HEK293 (cell line): ENCODE results near the gene STAC2.

Experiments
- FEZF1 ChIP-seq: fragments of 450-650 bp; formaldehyde crosslinking; IDR thresholded peaks from 2 replicates; pipeline ENCODE4 v1.5.1; 2016; ENCODE audit warnings: missing biosample characterization, missing genetic modification characterization
- HOXC10 ChIP-seq: sonication (generic); formaldehyde crosslinking; IDR thresholded peaks from 2 replicates; pipeline ENCODE4 v1.8.1; 2023; ENCODE audit warnings: mild to moderate bottlenecking, missing genetic modification reagents
- HOXD13 ChIP-seq: sonication (generic); formaldehyde crosslinking; IDR thresholded peaks from 2 replicates; pipeline ENCODE4 v1.8.0; 2022; ENCODE audit warnings: missing genetic modification reagents, borderline replicate concordance
- IKZF3 ChIP-seq: fragments of 450-650 bp; IDR thresholded peaks from 2 replicates; pipeline ENCODE4 v1.5.0; 2018; ENCODE audit warnings: missing biosample characterization, mild to moderate bottlenecking, missing genetic modification characterization, moderate library complexity
- KLF16 ChIP-seq: fragments of 450-650 bp; formaldehyde crosslinking; IDR thresholded peaks from 2 replicates; pipeline ENCODE4 v1.5.1; 2017; ENCODE audit warnings: missing biosample characterization, missing genetic modification characterization
- MEIS1 ChIP-seq: sonication (generic); formaldehyde crosslinking; IDR thresholded peaks from 2 replicates; pipeline ENCODE4 v1.8.1; 2022; ENCODE audit warnings: missing genetic modification reagents, mild to moderate bottlenecking, borderline replicate concordance
- TCF7L2 ChIP-seq: IDR thresholded peaks from 2 replicates; pipeline ENCODE4 v1.6.1; 2011; ENCODE audit warnings: low read depth, mild to moderate bottlenecking, inconsistent platforms, low read length, moderate library complexity, borderline replicate concordance
- ZBTB17 ChIP-seq: fragments of 450-650 bp; formaldehyde crosslinking; IDR thresholded peaks from 2 replicates; pipeline ENCODE4 v1.5.1; 2016; ENCODE audit warnings: missing biosample characterization, missing genetic modification characterization
- ZNF138 ChIP-seq: fragments of 450-650 bp; formaldehyde crosslinking; IDR thresholded peaks from 2 replicates; pipeline ENCODE4 v1.5.1; 2016; ENCODE audit warnings: missing biosample characterization, missing genetic modification characterization, borderline replicate concordance
- ZNF16 ChIP-seq: fragments of 450-650 bp; formaldehyde crosslinking; IDR thresholded peaks from 2 replicates; pipeline ENCODE4 v1.5.1; 2016; ENCODE audit warnings: low read depth, missing biosample characterization, missing genetic modification characterization
- ZNF169 ChIP-seq: fragments of 450-650 bp; formaldehyde crosslinking; IDR thresholded peaks from 2 replicates; pipeline ENCODE4 v1.5.1; 2016; ENCODE audit warnings: missing biosample characterization, missing genetic modification characterization
- ZNF2 ChIP-seq: fragments of 450-650 bp; formaldehyde crosslinking; IDR thresholded peaks from 2 replicates; pipeline ENCODE4 v1.5.1; 2016; ENCODE audit warnings: missing biosample characterization, missing genetic modification characterization
- ZNF302 ChIP-seq: fragments of 450-650 bp; formaldehyde crosslinking; IDR thresholded peaks from 2 replicates; pipeline ENCODE4 v1.5.1; 2016; ENCODE audit warnings: missing biosample characterization, missing genetic modification characterization, low read depth
- ZNF341 ChIP-seq: fragments of 450-650 bp; formaldehyde crosslinking; IDR thresholded peaks from 2 replicates; pipeline ENCODE4; 2016; ENCODE audit warnings: low read depth, missing biosample characterization, missing genetic modification characterization
- ZNF366 ChIP-seq: fragments of 450-650 bp; formaldehyde crosslinking; conservative IDR thresholded peaks from 2 replicates; pipeline ENCODE4 v1.5.1; 2016; ENCODE audit warnings: missing biosample characterization, missing genetic modification characterization
- ZNF404 ChIP-seq: fragments of 450-650 bp; formaldehyde crosslinking; IDR thresholded peaks from 2 replicates; pipeline ENCODE4 v1.5.1; 2017; ENCODE audit warnings: missing biosample characterization, missing genetic modification characterization
- ZNF426 ChIP-seq: fragments of 450-650 bp; formaldehyde crosslinking; IDR thresholded peaks from 2 replicates; pipeline ENCODE4 v1.5.1; 2017; ENCODE audit warnings: missing biosample characterization, missing genetic modification characterization, mild to moderate bottlenecking, inconsistent platforms, moderate library complexity
- ZNF629 ChIP-seq: fragments of 450-650 bp; formaldehyde crosslinking; IDR thresholded peaks from 2 replicates; pipeline ENCODE4 v1.5.1; 2017; ENCODE audit warnings: missing biosample characterization, missing genetic modification characterization
- ZNF707 ChIP-seq: fragments of 450-650 bp; formaldehyde crosslinking; IDR thresholded peaks from 2 replicates; pipeline ENCODE4 v1.5.1; 2016; ENCODE audit warnings: missing biosample characterization, missing genetic modification characterization
- ZNF747 ChIP-seq: fragments of 450-650 bp; formaldehyde crosslinking; IDR thresholded peaks from 2 replicates; pipeline ENCODE4 v1.5.1; 2016; ENCODE audit warnings: missing biosample characterization, missing genetic modification characterization
- ZNF837 ChIP-seq: fragments of 450-650 bp; formaldehyde crosslinking; IDR thresholded peaks from 2 replicates; pipeline ENCODE4 v1.5.1; 2016; ENCODE audit warnings: missing biosample characterization, missing genetic modification characterization
- ZSCAN16 ChIP-seq: fragments of 450-650 bp; formaldehyde crosslinking; IDR thresholded peaks from 2 replicates; pipeline ENCODE4 v1.5.1; 2016; ENCODE audit warnings: missing biosample characterization, missing genetic modification characterization
- TF ChIP-seq, protein P1 (sequence below): fragments of 450-650 bp; formaldehyde crosslinking; IDR thresholded peaks from 2 replicates; pipeline ENCODE4 v1.5.1; 2016; ENCODE audit warnings: missing biosample characterization, missing genetic modification characterization, borderline replicate concordance
- TF ChIP-seq, protein P2 (sequence below): fragments of 450-650 bp; formaldehyde crosslinking; IDR thresholded peaks from 2 replicates; pipeline ENCODE4 v1.5.1; 2016; ENCODE audit warnings: missing biosample characterization, missing genetic modification characterization
- TF ChIP-seq, protein P3 (sequence below): fragments of 450-650 bp; formaldehyde crosslinking; IDR thresholded peaks from 2 replicates; pipeline ENCODE4 v1.5.1; 2016; ENCODE audit warnings: missing biosample characterization, missing genetic modification characterization
- TF ChIP-seq, protein P4 (sequence below): fragments of 450-650 bp; formaldehyde crosslinking; IDR thresholded peaks from 2 replicates; pipeline ENCODE4 v1.5.1; 2016; ENCODE audit warnings: missing biosample characterization, missing genetic modification characterization, low read depth
- TF ChIP-seq, protein P5 (sequence below): fragments of 450-650 bp; formaldehyde crosslinking; IDR thresholded peaks from 2 replicates; pipeline ENCODE4 v1.5.1; 2016; ENCODE audit warnings: missing biosample characterization, missing genetic modification characterization
- TF ChIP-seq, protein P6 (sequence below): fragments of 450-650 bp; formaldehyde crosslinking; IDR thresholded peaks from 2 replicates; pipeline ENCODE4 v1.5.1; 2016; ENCODE audit warnings: missing biosample characterization, missing genetic modification characterization

Gene STAC2

DNA sequence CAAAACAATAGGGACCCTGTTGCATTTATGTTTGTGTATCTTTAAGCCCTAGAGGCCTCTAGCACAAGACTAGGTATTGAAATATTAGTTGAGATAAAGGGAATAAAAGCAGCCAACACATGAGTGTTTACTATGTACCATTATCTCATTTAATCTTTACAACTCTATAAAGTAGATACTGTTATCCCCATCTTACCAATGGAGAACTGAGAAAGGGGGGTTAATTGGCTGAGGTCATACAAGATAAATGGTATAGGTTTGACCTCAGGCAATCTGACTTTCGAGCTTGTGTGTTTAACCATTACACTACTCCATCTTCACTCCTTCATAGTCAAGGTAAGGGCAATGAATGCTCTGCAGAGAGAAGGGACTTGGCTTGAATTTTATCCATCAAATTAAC lies 26.3 kb upstream of the STAC2 start (continued):
- TF ChIP-seq, protein P1, sequence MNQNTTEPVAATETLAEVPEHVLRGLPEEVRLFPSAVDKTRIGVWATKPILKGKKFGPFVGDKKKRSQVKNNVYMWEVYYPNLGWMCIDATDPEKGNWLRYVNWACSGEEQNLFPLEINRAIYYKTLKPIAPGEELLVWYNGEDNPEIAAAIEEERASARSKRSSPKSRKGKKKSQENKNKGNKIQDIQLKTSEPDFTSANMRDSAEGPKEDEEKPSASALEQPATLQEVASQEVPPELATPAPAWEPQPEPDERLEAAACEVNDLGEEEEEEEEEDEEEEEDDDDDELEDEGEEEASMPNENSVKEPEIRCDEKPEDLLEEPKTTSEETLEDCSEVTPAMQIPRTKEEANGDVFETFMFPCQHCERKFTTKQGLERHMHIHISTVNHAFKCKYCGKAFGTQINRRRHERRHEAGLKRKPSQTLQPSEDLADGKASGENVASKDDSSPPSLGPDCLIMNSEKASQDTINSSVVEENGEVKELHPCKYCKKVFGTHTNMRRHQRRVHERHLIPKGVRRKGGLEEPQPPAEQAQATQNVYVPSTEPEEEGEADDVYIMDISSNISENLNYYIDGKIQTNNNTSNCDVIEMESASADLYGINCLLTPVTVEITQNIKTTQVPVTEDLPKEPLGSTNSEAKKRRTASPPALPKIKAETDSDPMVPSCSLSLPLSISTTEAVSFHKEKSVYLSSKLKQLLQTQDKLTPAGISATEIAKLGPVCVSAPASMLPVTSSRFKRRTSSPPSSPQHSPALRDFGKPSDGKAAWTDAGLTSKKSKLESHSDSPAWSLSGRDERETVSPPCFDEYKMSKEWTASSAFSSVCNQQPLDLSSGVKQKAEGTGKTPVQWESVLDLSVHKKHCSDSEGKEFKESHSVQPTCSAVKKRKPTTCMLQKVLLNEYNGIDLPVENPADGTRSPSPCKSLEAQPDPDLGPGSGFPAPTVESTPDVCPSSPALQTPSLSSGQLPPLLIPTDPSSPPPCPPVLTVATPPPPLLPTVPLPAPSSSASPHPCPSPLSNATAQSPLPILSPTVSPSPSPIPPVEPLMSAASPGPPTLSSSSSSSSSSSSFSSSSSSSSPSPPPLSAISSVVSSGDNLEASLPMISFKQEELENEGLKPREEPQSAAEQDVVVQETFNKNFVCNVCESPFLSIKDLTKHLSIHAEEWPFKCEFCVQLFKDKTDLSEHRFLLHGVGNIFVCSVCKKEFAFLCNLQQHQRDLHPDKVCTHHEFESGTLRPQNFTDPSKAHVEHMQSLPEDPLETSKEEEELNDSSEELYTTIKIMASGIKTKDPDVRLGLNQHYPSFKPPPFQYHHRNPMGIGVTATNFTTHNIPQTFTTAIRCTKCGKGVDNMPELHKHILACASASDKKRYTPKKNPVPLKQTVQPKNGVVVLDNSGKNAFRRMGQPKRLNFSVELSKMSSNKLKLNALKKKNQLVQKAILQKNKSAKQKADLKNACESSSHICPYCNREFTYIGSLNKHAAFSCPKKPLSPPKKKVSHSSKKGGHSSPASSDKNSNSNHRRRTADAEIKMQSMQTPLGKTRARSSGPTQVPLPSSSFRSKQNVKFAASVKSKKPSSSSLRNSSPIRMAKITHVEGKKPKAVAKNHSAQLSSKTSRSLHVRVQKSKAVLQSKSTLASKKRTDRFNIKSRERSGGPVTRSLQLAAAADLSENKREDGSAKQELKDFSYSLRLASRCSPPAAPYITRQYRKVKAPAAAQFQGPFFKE (tag by site-specific recombination), result no peak
- TF ChIP-seq MEIS1 (CRISPR knock-in tag) (no peak), ZNF169 (no peak), ZNF2 (no peak), ZNF138 (tag by site-specific recombination) (no peak), ZNF302 (tag by site-specific recombination) (no peak), HOXD13 (CRISPR knock-in tag) (peak; percentile 92), ZNF426 (0 out of 2 replicates have a peak, but pooled peaks have one; percentile 5), ZBTB17 (tag by site-specific recombination) (no peak), ZNF404 (tag by site-specific recombination) (no peak), FEZF1 (peak; percentile 65), ZNF837 (no peak), ZNF16 (tag by site-specific recombination) (no peak), ZNF707 (tag by site-specific recombination) (no peak), IKZF3 (tag by site-specific recombination) (peak; percentile 41; the same call in 1 of the 2 replicates), ZNF366 (tag by site-specific recombination) (0 out of 2 replicates have a peak, but pooled peaks have one; percentile 16), ZNF629 (tag by site-specific recombination) (peak; percentile 33; the same call in 1 of the 2 replicates), KLF16 (peak; percentile 30; the same call in 1 of the 2 replicates), ZSCAN16 (tag by site-specific recombination) (no peak), ZNF341 (tag by site-specific recombination) (no peak), HOXC10 (CRISPR knock-in tag) (no peak), TCF7L2 (peak; percentile 78; the same call in 1 of the 2 replicates), ZNF747 (tag by site-specific recombination) (no peak)
- TF ChIP-seq, protein P2, sequence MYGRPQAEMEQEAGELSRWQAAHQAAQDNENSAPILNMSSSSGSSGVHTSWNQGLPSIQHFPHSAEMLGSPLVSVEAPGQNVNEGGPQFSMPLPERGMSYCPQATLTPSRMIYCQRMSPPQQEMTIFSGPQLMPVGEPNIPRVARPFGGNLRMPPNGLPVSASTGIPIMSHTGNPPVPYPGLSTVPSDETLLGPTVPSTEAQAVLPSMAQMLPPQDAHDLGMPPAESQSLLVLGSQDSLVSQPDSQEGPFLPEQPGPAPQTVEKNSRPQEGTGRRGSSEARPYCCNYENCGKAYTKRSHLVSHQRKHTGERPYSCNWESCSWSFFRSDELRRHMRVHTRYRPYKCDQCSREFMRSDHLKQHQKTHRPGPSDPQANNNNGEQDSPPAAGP, result no peak
- TF ChIP-seq, protein P3, sequence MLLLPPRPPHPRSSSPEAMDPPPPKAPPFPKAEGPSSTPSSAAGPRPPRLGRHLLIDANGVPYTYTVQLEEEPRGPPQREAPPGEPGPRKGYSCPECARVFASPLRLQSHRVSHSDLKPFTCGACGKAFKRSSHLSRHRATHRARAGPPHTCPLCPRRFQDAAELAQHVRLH (tag by site-specific recombination), result 0 out of 2 replicates have a peak, but pooled peaks have one; percentile 33
- TF ChIP-seq, protein P4, sequence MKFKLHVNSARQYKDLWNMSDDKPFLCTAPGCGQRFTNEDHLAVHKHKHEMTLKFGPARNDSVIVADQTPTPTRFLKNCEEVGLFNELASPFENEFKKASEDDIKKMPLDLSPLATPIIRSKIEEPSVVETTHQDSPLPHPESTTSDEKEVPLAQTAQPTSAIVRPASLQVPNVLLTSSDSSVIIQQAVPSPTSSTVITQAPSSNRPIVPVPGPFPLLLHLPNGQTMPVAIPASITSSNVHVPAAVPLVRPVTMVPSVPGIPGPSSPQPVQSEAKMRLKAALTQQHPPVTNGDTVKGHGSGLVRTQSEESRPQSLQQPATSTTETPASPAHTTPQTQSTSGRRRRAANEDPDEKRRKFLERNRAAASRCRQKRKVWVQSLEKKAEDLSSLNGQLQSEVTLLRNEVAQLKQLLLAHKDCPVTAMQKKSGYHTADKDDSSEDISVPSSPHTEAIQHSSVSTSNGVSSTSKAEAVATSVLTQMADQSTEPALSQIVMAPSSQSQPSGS (tag by site-specific recombination), result 0 out of 2 replicates have a peak, but pooled peaks have one; percentile 32
- TF ChIP-seq, protein P5, sequence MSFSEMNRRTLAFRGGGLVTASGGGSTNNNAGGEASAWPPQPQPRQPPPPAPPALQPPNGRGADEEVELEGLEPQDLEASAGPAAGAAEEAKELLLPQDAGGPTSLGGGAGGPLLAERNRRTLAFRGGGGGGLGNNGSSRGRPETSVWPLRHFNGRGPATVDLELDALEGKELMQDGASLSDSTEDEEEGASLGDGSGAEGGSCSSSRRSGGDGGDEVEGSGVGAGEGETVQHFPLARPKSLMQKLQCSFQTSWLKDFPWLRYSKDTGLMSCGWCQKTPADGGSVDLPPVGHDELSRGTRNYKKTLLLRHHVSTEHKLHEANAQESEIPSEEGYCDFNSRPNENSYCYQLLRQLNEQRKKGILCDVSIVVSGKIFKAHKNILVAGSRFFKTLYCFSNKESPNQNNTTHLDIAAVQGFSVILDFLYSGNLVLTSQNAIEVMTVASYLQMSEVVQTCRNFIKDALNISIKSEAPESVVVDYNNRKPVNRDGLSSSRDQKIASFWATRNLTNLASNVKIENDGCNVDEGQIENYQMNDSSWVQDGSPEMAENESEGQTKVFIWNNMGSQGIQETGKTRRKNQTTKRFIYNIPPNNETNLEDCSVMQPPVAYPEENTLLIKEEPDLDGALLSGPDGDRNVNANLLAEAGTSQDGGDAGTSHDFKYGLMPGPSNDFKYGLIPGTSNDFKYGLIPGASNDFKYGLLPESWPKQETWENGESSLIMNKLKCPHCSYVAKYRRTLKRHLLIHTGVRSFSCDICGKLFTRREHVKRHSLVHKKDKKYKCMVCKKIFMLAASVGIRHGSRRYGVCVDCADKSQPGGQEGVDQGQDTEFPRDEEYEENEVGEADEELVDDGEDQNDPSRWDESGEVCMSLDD (tag by site-specific recombination), result no peak
- TF ChIP-seq, protein P6, sequence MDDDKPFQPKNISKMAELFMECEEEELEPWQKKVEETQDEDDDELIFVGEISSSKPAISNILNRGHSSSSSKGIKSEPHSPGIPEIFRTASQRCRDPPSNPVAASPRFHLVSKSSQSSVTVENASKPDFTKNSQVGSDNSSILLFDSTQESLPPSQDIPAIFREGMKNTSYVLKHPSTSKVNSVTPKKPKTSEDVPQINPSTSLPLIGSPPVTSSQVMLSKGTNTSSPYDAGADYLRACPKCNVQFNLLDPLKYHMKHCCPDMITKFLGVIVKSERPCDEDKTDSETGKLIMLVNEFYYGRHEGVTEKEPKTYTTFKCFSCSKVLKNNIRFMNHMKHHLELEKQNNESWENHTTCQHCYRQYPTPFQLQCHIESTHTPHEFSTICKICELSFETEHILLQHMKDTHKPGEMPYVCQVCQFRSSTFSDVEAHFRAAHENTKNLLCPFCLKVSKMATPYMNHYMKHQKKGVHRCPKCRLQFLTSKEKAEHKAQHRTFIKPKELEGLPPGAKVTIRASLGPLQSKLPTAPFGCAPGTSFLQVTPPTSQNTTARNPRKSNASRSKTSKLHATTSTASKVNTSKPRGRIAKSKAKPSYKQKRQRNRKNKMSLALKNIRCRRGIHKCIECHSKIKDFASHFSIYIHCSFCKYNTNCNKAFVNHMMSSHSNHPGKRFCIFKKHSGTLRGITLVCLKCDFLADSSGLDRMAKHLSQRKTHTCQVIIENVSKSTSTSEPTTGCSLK (tag by site-specific recombination), result no peak
